ENCODE results near the gene OR5M10.
"Not testable (repeated sequence)": the region's sequence is repeated elsewhere in the genome, so short reads cannot be mapped to it uniquely, and the experiment has no call there.

Gene OR5M10

DNA sequence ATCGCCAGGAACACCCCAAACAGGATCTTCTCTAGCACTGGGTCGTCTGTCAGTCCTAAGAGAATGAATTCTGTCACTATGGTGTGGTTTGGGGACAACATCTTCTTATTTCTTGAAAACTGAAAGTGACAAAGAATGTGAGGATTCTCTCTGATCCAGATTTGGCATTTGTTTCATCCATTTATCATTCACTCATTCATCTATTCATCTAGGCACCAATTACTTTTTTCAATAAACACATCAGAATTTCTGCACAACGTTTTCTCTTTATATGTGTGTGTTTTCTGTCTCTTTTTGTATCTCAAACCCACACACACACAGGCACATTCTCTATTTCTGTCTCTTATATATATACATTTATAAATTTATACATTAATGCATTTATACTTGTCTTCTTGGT is at the start of gene OR5M10:
TSS of gene OR5M10 (minus strand) at position 101 of the 400 bp plus-strand sequence. CDS start at position 101, 0 bp downstream.
- no peak for DNase-seq

DNA sequence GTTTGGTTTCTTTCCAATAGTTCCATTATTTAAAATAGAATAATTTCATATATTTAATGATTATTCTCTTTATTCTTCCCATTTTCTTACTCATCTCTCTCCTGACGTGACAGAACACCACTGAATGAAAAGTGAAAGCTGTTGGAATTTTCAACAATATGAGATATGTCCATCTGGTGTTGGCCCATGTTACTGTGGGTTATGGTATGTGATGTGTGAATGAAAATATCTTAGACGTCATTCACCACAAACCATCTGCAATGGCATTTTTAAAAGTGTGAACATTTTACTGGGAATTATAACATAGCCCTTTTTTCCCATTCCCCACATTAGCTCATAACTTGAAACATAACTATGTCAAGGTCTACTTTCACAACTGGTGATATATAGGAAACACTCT is 48.4 kb upstream of the OR5M10 start:
- no peak for DNase-seq

GRCh38 chr11:56624661-56625110 is 47.2 kb upstream of the OR5M10 start:
- peak; percentile 13 for DNase-seq

GRCh38 chr11:56611174-56611573 is 33.7 kb upstream of the OR5M10 start:
- no peak for DNase-seq

GRCh38 chr11:56592088-56592717 is 14.7 kb upstream of the OR5M10 start:
- not testable (repeated sequence) for DNase-seq

- DNase-seq: no peak
Measured at GRCh38 chr11:56558574-56558973, 18.9 kb downstream of the OR5M10 start.

DNA sequence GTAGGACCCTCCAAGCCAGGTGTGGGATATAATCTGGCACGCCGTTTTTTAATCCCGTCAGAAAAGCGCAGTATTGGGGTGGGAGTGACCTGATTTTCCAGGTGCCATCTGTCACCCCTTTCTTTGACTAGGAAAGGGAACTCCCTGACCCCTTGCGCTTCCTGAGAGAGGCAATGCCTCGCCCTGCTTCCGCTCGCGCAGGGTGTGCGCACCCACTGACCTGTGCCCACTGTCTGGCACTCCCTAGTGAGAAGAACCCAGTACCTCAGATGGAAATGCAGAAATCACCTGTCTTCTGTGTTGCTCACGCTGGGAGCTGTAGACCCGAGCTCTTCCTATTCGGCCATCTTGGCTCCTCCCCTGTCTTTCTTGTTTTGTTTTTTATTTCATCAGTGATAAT is 22.8 kb downstream of the OR5M10 start:
- DNase-seq: not testable (repeated sequence)

GRCh38 chr11:56545531-56545930 is 32.0 kb downstream of the OR5M10 start:
- DNase-seq: no peak

GRCh38 chr11:56543739-56544138 is 33.8 kb downstream of the OR5M10 start:
- no peak for DNase-seq

- DNase-seq: no peak
Measured at GRCh38 chr11:56543157-56543556, 34.4 kb downstream of the OR5M10 start, which contains the start of gene OR5M11. Gene OR5M11 (minus strand): TSS chr11:56543257. CDS start chr11:56543257, 0 bp downstream.

DNA sequence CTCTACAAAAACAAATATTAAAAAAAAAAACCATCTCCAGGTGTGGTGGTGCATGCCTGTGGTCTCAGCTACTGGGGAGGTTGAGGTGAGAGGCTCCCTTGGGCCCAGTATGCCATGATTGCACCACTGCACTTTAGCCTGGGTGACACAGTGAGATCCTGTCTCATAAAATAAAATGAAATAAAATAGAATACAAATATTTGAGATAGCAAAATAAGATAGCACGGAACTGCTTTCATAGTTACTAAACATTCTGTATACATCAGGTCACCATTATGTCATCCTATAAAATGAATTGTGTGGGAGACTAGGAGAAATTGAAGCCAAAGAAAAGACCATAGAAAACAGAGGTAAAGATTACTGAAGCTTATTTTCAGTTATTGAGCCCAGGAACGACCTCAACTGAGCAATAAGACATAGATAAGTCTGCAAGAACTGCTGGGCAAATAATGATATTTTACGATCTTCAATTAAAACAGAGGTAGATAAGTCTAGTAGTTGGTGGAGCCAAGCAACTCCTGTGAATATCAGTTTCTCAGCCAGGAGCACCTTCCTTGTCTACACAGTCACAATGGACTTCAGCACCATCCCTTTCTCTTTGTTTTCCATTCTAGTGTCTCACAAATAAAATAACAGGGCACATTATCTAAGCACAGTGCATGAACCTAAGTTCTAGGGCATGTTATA is 44.3 kb downstream of the OR5M10 start:
- no peak for DNase-seq

DNA sequence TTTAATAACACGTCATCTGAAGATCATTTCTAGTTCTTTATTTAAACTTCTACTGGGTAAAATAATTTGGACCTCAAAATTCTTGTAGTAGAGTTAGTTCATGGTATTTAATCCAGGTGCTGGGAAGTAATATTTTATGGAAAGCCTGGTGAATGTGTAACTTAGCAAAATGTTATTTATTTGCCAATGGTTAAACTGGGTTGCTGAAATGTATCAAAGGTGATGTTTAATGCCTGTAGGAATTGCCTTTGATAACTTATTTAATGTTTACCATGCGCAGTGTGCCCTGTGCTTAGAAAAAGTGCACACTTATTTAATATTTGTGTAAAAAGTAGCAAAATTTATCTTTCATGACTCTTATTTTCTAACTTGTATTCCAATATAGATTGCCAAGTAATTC is 45.7 kb downstream of the OR5M10 start:
- DNase-seq: no peak

Data from midbrain (tissue), 1 donor.